GM08714 (cell line): Measurements from ENCODE around the gene ARHGEF19.
"Not testable (repeated sequence)": the region's sequence is repeated elsewhere in the genome, so short reads cannot be mapped to it uniquely, and the experiment has no call there.

Experiments used
- H3K4me3 ChIP-seq: fragments of 200-500 bp; sonication (Bioruptor generic); 2 replicates; pipeline ENCODE4 v1.5.1; 2014; ENCODE audit warnings: mild to moderate bottlenecking, low read length, inconsistent platforms
- ZNF274 ChIP-seq: IDR thresholded peaks from 2 replicates; pipeline ENCODE4 v1.6.1; 2012; ENCODE audit warnings: mild to moderate bottlenecking, low read depth, low read length

ARHGEF19 gene

GRCh38 chr1:16248603-16249516 lies 36.4 kb upstream of the ARHGEF19 start:
- peak overlapping the region; percentile 9; the same call in 1 of the 2 replicates for H3K4me3 ChIP-seq
- TF ChIP-seq ZNF274 = no peak

- no peak overlapping the region for H3K4me3 ChIP-seq
- TF ChIP-seq ZNF274 = no peak
These were observed 35.6 kb upstream of the ARHGEF19 start for GRCh38 chr1:16248007-16248436.

- H3K4me3 ChIP-seq = no peak overlapping the region
- TF ChIP-seq ZNF274 = no peak
These were observed 35.0 kb upstream of the ARHGEF19 start for GRCh38 chr1:16247441-16247840.

- no peak overlapping the region for H3K4me3 ChIP-seq
- TF ChIP-seq ZNF274 = no peak
These were observed 34.5 kb upstream of the ARHGEF19 start for GRCh38 chr1:16246961-16247360.

- not testable (repeated sequence) for H3K4me3 ChIP-seq
These were observed 33.8 kb upstream of the ARHGEF19 start for GRCh38 chr1:16246239-16246638.

- TF ChIP-seq ZNF274 = no peak
These were observed 33.2 kb upstream of the ARHGEF19 start for GRCh38 chr1:16245476-16246196.

GRCh38 chr1:16244650-16245285 lies 32.3 kb upstream of the ARHGEF19 start:
- H3K4me3 ChIP-seq = no peak overlapping the region

More at GRCh38 chr1:16245476-16246196, 33.2 kb upstream of the ARHGEF19 start:
- no peak overlapping the region for H3K4me3 ChIP-seq

GRCh38 chr1:16243936-16244649 lies 31.6 kb upstream of the ARHGEF19 start:
- TF ChIP-seq ZNF274 = no peak
- H3K4me3 ChIP-seq = no peak overlapping the region

More at GRCh38 chr1:16244650-16245285, 32.3 kb upstream of the ARHGEF19 start:
- no peak for TF ChIP-seq ZNF274

- no peak overlapping the region for H3K4me3 ChIP-seq
- no peak for TF ChIP-seq ZNF274
These were observed 30.8 kb upstream of the ARHGEF19 start for GRCh38 chr1:16243215-16243610.

GRCh38 chr1:16242556-16243214 lies 30.2 kb upstream of the ARHGEF19 start:
- TF ChIP-seq ZNF274 = no peak

GRCh38 chr1:16241221-16241708 lies 28.8 kb upstream of the ARHGEF19 start:
- no peak for TF ChIP-seq ZNF274
- H3K4me3 ChIP-seq = no peak overlapping the region

More at GRCh38 chr1:16242556-16243214, 30.2 kb upstream of the ARHGEF19 start:
- no peak overlapping the region for H3K4me3 ChIP-seq

GRCh38 chr1:16239972-16240491 lies 27.6 kb upstream of the ARHGEF19 start:
- no peak for TF ChIP-seq ZNF274
- H3K4me3 ChIP-seq = no peak overlapping the region

- no peak for TF ChIP-seq ZNF274
- peak overlapping the region; percentile 83; the same call in 1 of the 2 replicates for H3K4me3 ChIP-seq
These were observed 24.9 kb upstream of the ARHGEF19 start for GRCh38 chr1:16237343-16237830.
